A673 (cell line): ENCODE results near the gene KIF1A. TPM values are rescaled to one million over a fixed set of nuclear protein-coding genes. Genes with fewer than 3 reads are reported as not detected.

ENCODE experiments used
- BruUV-seq: library from RNA; stranded (reverse); fragments of 400-500 nt; replicated peaks from 2 replicates; lab custom pipeline; 2021; lab: Mats Ljungman, UMichigan
- CTCF ChIA-PET: fragments of 300-600 bp; sonication (Branson Sonifier 250); formaldehyde crosslinking; loops from one replicate; lab custom pipeline; 2022; ENCODE audit warnings: antibody characterized with exemption; lab: Charles Lee
- POLR2A ChIA-PET: fragments of 300-600 bp; sonication (Branson Sonifier 250); formaldehyde crosslinking; loops from one replicate; lab custom pipeline; 2022; ENCODE audit warnings: antibody characterized with exemption; ENCODE audit not compliant: low non-redundant PET; lab: Charles Lee
- DNase-seq: peaks from one replicate; pipeline ENCODE4 v3.0.0-alpha.2; 2015; ENCODE audit warnings: low spot score
- H3K27ac ChIP-seq: fragments of 200-600 bp; sonication (generic); 2 replicates; pipeline ENCODE4 v1.5.1; 2016; ENCODE audit warnings: mixed run types, low read depth, mild to moderate bottlenecking, mixed read lengths, antibody characterized with exemption, low read length; ENCODE audit not compliant: poor library complexity, severe bottlenecking
- H3K27me3 ChIP-seq: fragments of 200-600 bp; sonication (generic); replicated peaks from 2 replicates; pipeline ENCODE4 v1.6.1; 2017; ENCODE audit warnings: mixed run types, low read depth, mild to moderate bottlenecking, mixed read lengths, antibody characterized with exemption, low read length; ENCODE audit not compliant: insufficient read depth, poor library complexity
- H3K36me3 ChIP-seq: fragments of 200-600 bp; sonication (generic); 2 replicates; pipeline ENCODE4 v1.6.1; 2016; ENCODE audit warnings: mixed run types, mild to moderate bottlenecking, mixed read lengths, antibody characterized with exemption, low read length; ENCODE audit not compliant: insufficient read depth, poor library complexity, severe bottlenecking
- H3K4me1 ChIP-seq: fragments of 200-600 bp; sonication (generic); 2 replicates; pipeline ENCODE4 v1.6.1; 2017; ENCODE audit warnings: mixed run types, mild to moderate bottlenecking, mixed read lengths, antibody characterized with exemption, low read length; ENCODE audit not compliant: insufficient read depth, poor library complexity, severe bottlenecking
- H3K4me3 ChIP-seq: fragments of 200-600 bp; sonication (generic); 2 replicates; pipeline ENCODE4 v1.5.1; 2016; ENCODE audit warnings: low read depth, mixed run types, mild to moderate bottlenecking, mixed read lengths, low read length; ENCODE audit not compliant: poor library complexity, severe bottlenecking
- H3K9me3 ChIP-seq: fragments of 200-600 bp; sonication (generic); 2 replicates; pipeline ENCODE4 v1.6.1; 2016; ENCODE audit warnings: mixed run types, low read depth, mild to moderate bottlenecking, mixed read lengths, antibody characterized with exemption, low read length; ENCODE audit not compliant: poor library complexity, severe bottlenecking
- EZH2 ChIP-seq: fragments of 200-600 bp; sonication (generic); IDR thresholded peaks from 2 replicates; pipeline ENCODE4 v1.6.1; 2017; ENCODE audit warnings: borderline replicate concordance, low read depth, mild to moderate bottlenecking, mixed read lengths, antibody characterized with exemption, low read length; ENCODE audit not compliant: poor library complexity, severe bottlenecking
- intact Hi-C: fragments of 100-400 bp; cut with micrococcal nuclease; formaldehyde crosslinking; loops from one replicate; pipeline ENCODE4 v1.10.0; 2022; ENCODE audit not compliant: unreplicated experiment
- total RNA-seq: library from RNA; stranded (reverse); gene quantifications from 2 replicates; pipeline ENCODE4 v1.2.3, GENCODE V29; 2021
- TF ChIP-seq, protein P1 (sequence below): fragments of 300-800, 200-600 bp; sonication (generic); conservative IDR thresholded peaks from 2 replicates; pipeline ENCODE4 v1.5.1; 2017; ENCODE audit warnings: low read depth, mild to moderate bottlenecking, antibody characterized with exemption, low read length, moderate library complexity, mixed read lengths

The KIF1A gene
- total RNA-seq, 1 experiment from 2014 or later, result 330 TPM

GRCh38 chr2:240861547-240861946, 41.5 kb upstream of the KIF1A start:
- no TSS peak for BruUV-seq
- Histone ChIP-seq H3K9me3 (no peaks in the 10 kb centered on the region), H3K4me1 (no peaks in the 10 kb centered on the region), H3K27ac (no peak overlapping the region), H3K27me3 (no peaks in the 10 kb centered on the region), H3K36me3 (no peaks in the 10 kb centered on the region), H3K4me3 (no peak overlapping the region)
- no peak for DNase-seq
- POLR2A ChIA-PET, result no interaction called here
- CTCF ChIA-PET, result no interaction called here
- TF ChIP-seq, protein P1, sequence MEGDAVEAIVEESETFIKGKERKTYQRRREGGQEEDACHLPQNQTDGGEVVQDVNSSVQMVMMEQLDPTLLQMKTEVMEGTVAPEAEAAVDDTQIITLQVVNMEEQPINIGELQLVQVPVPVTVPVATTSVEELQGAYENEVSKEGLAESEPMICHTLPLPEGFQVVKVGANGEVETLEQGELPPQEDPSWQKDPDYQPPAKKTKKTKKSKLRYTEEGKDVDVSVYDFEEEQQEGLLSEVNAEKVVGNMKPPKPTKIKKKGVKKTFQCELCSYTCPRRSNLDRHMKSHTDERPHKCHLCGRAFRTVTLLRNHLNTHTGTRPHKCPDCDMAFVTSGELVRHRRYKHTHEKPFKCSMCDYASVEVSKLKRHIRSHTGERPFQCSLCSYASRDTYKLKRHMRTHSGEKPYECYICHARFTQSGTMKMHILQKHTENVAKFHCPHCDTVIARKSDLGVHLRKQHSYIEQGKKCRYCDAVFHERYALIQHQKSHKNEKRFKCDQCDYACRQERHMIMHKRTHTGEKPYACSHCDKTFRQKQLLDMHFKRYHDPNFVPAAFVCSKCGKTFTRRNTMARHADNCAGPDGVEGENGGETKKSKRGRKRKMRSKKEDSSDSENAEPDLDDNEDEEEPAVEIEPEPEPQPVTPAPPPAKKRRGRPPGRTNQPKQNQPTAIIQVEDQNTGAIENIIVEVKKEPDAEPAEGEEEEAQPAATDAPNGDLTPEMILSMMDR, result no peak
- no peak for TF ChIP-seq EZH2
- intact Hi-C loops, result no loop called here

- Histone ChIP-seq H3K27me3 (no peaks in the 10 kb centered on the region), H3K4me3 (no peak overlapping the region), H3K27ac (no peak overlapping the region), H3K36me3 (no peaks in the 10 kb centered on the region), H3K4me1 (no peaks in the 10 kb centered on the region), H3K9me3 (no peaks in the 10 kb centered on the region)
- intact Hi-C loops, result no loop called here
- CTCF ChIA-PET, result no interaction called here
- BruUV-seq, result no TSS peak
- no peak for TF ChIP-seq EZH2
- TF ChIP-seq, protein P1, result no peak
- DNase-seq, result no peak
- POLR2A ChIA-PET, result no interaction called here
Observed at GRCh38 chr2:240858871-240859270, 38.9 kb upstream of the KIF1A start.

DNA sequence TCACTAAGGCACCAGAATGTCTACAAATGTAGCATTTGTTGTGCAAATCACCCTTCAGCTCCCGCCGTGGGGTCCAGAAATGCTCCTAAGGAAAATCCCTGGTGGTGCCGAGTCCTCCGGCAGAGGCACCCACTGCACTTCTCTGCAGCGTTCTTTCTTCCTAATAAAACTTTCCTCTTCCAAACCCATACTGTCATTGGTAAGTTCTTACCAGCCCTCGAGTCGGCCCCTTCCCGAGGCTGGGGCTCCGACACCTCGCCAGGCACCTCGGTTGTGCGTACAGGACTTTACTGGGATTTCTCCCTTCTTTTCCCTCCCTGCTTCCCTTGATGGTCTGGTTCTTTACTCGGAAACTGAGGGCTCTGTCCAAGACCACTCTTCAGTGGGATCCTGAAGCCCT, 38.3 kb upstream of the KIF1A start:
- CTCF ChIA-PET, result no interaction called here

More for the DNA sequence above, 38.3 kb upstream of the KIF1A start:
- BruUV-seq, result no TSS peak
- Histone ChIP-seq H3K36me3 (no peaks in the 10 kb centered on the region), H3K4me1 (no peaks in the 10 kb centered on the region), H3K4me3 (no peak overlapping the region), H3K27me3 (no peaks in the 10 kb centered on the region), H3K9me3 (no peaks in the 10 kb centered on the region), H3K27ac (no peak overlapping the region)
- intact Hi-C loops, result no loop called here
- TF ChIP-seq, protein P1, result no peak
- TF ChIP-seq EZH2, result no peak
- DNase-seq, result no peak
- POLR2A ChIA-PET, result no interaction called here
